GM18499 (cell line): ENCODE results near the gene APLF.
"Not testable (repeated sequence)": the region's sequence is repeated elsewhere in the genome, so short reads cannot be mapped to it uniquely, and the experiment has no call there.

Source experiments
- ATAC-seq: cut with Tn5 transposase; IDR thresholded peaks from one replicate; pipeline ENCODE4 v1.9.1; 2021; ENCODE audit warnings: moderate number of reproducible peaks; ENCODE audit not compliant: insufficient read depth, unreplicated experiment

Gene APLF

DNA sequence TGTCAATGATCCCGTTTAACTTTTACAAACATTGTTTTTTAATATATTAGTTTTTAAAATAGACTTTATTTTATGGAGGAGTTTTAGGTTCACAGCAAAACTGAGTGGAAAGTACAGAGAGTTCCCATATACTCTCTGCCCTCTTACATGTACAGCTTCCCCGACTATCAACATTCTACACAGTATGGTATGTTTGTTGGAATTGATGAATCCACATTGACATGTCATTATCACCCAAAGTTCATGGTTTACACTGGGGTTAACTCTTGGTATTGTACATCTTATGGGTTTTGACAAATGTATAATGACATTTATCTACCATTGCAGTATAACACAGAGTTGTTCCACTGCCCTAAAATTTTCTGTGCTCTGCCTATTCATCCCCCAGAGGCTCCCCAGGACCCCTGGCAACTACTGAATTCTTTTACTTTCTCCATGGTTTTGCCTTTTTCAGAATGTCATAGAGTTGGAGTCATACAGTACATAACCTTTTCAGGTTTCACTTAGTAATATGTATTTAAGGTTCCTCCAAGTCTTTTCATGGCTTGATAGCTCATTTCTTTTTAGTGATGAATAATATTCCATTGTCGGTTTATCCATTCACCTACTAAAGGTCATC lies 5.5 kb downstream of the APLF start:
- ATAC-seq, result no peak

DNA sequence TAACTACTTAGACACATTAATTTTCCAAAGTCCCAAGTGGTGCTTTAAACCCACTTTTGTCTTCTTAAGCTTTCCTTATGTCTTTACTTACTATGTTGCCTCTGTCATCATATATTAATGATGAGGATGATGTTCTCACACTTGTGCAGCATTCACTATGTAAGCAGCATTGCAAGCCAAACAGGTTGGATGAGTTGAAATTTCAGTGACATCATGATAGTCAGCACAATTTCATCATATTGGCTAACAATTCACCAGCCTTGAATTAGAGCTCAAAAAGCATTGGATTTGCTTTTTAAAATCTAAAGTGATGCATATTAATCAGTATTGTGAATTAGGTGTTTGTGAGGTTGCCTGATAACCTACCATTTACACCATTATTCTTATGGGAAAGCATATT lies 7.7 kb downstream of the APLF start:
- ATAC-seq, result no peak

DNA sequence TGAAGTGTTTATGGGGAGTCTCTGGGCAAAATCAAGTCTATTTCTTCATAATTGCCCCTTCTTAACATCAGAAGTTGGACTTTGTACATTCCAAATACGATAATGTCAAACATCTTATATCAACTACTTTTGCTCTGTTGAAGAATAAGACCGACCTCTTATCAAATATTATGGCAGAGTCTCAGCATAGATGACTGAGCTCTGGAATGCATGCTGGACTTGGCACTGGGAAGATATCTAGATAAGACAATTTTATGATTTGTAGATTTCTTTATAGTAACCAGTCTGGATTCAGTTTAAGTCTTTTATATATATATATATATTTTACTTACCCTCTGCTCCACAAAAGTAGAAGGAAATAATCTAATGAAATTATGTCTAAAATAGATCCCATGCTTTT lies 8.2 kb downstream of the APLF start:
- no peak for ATAC-seq

DNA sequence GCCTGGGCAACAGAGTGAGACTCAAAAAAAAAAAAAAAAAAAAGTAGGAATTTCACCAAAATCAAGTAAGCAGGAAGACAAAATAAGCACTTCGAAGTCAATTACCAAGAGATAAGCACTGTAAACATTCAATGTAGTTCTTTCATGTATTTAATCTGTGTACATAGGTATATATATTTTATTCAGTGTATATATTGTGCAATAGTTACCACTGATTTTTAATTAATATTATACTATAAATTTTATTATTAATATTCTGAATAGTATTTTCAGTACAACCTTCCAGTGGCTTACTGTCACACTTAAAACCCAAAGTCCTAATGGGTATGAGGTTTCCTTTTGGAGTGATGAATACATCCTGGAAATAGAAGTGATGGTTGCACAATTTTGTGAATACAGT lies 9.1 kb downstream of the APLF start:
- ATAC-seq, result no peak

DNA sequence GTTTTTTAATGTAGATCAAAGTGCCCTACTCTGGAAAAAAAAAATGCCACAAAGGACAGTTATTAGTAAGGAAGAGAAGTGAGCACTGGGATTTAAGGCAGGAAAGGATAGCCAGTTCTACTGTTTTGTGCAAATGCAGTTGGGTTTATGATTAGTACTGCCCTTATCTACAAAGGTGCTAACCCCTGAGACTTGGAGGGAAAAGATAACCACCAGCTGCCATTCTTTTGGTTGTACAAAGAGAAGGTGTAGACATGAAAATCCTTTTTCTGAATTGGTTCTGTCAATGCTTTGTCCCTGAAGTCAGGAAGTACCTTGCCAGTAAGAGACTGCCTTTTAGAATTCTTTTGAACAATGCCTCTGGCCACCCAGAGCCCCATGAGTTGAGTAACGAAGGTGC lies 11.3 kb downstream of the APLF start:
- ATAC-seq, result no peak

DNA sequence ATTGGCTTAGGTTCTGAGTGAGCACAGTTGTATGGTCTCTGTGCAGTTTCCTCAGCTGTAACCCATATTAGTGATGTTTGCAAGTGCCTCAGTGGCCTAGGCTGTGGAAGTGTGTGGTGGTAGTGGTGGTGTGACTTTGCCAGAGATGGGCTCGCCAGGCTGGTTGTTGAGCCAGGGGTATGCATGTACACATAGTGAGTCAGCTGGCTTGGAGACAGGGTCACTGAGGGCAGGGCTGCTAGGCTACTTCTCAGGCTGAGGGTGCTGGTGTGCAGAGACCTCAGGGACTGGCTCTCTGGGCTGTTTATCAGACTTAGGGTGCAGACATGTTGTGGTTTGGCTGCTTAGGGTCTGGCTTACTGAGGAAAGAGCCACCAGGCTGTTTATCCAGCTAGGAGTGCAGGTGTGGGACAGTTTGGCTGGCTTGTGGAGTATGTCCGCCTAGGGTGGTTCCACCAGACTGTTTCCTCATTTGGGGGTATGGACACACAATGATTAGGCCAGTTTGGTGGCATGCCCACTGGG lies 15.0 kb downstream of the APLF start:
- no peak for ATAC-seq

DNA sequence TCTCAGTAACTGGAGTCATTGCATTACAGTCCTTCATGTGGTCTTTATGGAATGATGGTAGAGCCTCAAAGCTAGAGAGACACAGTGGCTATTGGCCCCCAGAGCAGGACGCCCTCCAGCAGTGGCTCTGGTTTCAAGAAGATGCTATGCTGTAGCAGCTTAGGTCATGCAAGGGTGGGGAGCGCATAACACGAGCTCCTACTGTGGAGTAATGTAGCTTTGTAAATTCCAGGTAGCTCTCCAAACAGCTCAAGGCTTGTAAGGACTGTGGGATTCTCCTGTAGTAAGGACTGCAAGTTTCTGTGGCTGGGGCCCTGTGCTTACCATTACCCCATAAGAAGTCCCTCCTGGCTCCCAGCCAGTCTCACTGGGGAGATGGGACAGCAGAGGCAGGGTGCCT lies 15.6 kb downstream of the APLF start:
- no peak for ATAC-seq

DNA sequence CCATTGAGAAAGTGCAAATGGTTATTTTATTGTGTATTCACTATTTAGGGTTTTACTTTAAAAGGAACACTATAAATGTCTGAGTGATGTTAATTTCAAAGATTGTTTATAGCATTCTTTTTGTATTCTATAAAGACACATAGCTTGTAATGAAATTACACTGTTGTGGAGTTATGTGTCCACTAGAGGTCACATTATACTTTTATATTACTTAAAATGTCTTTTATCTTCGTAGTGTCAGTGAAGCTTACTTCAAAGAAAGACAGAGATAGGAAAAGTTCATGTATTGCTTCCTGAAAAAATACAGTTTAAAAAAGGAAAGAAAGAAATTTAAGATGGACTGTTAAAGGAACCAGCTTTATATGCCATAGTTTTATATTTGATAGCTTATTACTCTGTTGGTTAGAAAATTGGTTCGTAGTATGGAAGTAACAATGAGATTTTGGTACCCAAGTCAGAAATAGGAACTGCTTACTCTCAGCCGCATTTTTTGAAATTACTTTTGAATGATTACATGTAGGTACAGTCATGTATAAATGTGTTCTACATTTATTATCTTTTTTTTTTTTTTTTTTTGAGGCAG lies 20.5 kb downstream of the APLF start:
- ATAC-seq, result no peak

DNA sequence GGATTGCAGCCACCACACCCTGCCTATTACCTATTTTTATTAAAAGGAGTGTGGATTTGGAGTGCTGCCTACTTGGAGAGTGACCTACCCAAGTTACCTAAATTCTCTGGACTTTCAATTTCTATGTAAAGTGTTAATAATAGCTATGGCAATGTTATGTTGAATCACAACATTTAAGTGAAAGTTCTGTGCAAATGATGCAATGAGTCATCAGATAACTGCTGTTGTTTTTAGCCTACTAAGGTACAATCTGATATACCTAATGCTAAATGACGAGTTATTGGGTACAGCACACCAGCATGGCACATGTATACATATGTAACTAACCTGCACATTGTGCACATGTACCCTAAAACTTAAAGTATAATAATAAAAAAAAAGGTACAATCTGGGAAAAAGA lies 21.2 kb downstream of the APLF start:
- ATAC-seq, result not testable (repeated sequence)

DNA sequence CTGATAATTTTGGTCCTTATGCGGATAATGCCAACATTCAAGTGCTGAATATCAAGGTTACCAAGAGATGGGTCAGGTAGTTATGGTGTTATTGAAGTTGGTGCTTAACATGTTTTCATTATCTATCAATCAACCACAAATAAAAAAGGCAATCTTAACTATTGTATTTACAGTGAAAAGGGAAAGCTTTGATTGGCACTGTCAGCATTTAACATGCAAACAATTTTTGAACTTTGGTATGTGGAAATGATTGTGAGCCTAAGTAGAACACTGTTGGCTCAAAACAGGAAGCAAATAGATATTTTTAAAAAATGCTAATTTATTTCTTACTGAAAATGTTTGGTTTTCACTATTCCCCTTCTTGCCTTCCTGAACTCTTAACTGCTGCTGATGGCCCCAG lies 21.9 kb downstream of the APLF start:
- ATAC-seq, result no peak

DNA sequence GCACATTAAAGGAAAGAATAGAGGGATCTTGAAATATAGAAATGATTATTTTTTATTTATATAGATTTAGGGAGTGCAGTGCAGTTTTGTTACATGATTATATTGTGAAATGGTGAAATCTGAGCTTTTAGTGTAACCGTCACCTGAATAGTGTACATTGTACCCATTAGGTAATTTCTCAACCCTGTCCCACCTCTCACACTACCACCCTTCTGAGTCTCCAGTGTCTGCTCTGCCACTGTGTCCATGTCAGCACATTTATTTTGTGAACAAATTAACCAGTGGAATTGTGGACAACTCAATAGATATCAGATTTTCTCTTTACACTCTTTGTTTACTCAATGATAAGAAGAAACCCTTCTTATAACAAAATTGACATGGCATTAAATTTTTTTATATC lies 24.2 kb downstream of the APLF start:
- ATAC-seq, result no peak

DNA sequence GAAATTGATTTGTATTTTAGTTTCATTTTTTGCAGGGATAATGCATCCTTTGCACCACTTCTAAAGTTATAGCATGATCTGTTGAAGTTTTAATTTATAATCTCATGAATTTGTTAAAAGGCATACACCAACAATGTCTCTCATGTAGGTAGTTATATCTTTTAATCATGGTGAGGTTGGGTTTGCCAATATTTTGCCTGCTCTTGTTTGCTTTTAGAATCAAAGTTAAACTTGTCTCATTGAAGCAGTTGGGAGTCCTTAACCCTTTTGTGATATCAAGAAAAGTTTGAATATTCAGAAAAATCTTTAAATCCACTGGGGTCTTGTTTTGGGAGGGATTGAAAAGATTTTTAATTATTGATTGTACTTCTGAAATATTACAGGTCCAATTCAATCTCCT lies 31.7 kb downstream of the APLF start:
- ATAC-seq, result no peak

DNA sequence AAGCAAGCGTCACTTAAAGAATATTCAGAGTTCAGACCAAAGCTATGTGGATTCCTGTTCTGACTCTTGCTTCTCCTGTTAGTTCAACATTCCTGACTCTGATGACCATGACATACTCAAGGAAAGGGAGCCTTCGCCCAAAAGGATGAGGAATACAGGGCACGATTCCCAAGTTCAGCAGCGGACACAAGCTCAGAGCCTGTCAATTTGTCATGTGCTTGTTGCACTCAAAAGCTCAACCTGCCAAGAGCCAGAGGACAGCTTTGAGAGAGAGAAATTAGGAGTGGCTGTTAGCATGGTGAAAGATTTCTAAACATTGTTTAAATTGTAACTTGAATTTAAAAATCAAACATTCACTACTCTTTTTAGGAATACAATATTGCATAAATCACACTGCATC lies 33.3 kb downstream of the APLF start:
- no peak for ATAC-seq

DNA sequence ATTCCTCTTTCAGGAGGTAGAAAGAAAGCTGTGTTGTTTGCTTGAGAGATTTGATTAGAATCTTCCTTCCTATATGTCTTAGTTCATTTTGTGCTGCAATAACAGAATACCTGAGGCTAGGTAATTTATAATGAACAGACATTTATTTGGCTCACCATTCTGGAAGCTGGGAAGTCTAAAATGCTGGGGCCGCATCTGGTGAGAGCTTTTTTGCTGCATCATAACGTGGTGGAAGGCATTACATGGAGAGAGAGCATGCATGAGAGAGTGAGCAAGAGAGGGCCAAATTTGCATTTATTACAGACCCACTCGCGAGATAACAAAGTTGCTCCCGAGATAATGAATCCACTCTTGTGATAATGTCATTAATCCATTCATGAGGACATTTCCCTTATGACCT lies 34.4 kb downstream of the APLF start:
- ATAC-seq, result no peak

DNA sequence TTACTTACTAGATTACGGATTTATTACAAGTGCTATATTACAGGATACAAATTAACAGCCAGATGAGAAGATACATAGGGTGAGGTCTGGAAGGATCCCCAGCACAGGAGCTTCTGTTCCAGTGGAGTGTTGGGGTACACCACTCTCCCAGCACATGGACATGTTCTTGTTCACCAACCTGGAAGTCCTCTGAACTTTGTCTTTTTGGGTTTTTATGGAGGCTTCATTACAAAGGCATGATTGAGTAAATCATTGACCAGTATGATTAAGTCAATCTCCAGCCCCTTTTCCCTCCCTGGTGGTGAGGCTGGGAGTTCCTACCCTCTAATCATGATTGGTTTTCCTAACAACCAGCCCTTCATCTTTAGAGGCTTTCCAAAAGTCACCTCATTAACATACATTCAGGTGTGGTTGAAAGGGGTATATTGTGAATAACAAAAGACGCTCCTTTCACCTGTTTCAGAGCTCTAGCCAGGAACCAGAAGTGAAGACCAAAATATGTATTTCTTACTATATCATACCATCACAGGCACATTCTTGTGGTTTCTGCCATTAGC lies 38.3 kb downstream of the APLF start:
- no peak for ATAC-seq

DNA sequence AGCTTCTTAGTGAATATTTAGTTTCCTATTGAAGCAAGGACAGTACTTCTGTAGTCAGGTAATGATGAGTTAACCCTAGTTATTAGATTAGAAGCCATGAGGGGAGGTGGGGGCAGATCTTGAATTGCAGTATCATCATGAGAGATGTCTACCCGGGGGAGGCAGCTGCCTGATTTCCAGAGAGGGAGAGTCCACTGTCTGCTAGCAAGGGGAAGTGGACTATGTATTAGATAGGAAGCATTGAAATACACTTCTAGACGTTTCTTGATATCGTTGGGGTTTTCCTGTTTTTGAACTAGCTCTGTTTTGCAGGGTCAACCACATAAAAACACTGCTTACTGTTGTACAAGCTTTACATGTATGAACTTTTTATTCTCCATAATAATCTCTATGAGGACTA lies 38.8 kb downstream of the APLF start:
- ATAC-seq, result no peak

DNA sequence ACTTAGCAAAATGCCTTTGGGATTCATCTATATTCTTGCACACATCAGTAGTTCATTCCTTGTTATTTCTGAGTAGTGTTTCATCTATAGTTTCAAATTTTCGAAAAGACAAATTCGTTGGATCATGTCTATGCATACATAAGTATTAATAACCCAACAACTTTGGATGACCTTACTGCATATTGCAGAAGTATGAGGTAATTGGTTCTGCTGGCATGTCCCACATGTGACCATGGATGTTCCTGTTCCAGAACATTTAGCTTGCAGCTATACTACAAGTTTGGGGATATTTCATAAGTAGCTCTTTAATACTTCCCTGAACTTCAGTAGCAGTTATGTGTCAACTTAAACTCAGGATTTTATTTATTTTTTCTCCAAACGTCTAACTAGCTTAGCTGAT lies 44.9 kb downstream of the APLF start:
- ATAC-seq, result no peak

DNA sequence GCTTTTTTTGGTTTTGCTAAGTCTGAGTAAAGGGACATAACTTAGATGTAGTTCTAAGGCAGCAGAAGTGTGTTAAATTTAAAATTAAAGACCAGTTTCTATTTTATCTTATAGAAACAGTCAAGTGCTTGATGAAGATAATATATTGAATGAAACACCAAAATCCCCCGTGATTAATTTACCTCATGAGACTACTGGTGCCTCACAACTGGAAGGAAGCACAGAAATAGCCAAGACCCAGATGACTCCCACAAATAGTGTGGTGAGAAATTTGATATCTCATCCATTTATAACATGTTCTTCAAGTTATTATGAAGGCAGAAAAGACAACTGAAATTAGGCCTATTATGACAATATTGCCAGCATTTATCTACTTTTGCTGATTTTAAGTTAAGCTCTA lies 45.6 kb downstream of the APLF start:
- ATAC-seq, result no peak

DNA sequence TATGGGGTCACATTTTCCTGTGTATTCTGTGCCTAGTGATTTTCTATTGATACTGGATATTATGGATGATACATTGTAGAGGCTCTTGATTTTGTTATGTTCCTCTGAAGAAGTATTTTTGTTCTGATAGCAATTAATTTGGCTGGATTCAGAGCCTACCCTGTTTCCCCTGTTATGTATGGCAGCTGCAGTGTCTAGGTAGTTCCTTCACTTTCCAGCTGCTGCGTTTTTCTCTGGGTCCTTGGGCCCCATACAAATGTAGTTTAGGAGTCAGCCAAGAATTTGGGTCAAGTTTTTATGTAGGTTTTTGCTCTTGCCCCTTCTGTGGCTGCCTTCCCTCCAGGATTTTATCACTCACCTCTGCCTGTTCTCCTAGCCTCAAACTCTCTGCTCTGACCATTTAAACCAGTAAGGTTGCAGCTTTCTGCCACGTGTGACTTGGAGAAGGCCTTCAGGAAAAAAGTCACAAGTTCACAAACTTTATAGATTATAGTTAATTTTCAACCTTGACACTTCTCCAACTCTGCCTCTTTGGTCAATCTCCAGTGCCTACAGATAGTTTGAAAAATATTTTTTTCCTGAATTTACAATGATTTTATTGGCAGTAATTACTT lies 47.0 kb downstream of the APLF start:
- ATAC-seq, result no peak

DNA sequence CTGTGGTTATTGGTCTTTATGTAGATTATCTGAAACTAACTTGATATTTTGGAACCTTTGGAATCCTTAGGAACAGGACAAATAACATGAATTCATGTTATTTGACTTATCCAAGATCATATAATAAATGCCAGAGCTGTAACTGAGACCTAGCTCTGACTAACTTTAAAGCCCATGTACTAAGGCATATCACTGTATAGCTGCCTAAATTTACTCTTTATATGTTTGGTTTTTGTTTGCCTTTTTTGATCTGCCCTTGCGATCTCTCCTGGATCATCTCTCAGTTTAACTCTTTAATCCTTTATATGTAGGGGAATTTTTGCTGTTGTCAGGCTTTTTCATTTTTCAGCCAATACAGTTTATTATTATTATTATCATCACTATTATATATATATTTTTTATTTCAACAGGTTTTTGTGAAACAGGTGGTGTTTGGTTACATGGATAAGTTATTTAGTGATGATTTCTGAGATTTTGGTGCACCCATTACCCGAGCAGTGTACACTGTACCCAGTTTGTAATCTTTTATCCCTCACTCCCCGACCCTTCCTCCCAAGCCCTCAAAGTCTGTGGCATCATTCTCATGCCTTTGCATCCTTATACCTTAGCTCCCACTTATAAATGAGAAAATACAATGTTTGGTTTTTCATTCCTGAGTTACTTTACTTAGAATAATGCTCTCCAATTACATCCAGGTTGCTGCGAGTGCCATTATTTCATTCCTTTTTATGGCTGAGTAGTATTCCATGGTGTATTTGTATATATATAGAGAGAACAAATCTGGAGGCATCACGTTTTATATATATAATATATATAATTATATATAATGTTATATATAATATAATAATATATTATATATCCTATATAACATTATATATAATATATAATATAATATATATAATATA lies 48.9 kb downstream of the APLF start:
- ATAC-seq, result no peak

DNA sequence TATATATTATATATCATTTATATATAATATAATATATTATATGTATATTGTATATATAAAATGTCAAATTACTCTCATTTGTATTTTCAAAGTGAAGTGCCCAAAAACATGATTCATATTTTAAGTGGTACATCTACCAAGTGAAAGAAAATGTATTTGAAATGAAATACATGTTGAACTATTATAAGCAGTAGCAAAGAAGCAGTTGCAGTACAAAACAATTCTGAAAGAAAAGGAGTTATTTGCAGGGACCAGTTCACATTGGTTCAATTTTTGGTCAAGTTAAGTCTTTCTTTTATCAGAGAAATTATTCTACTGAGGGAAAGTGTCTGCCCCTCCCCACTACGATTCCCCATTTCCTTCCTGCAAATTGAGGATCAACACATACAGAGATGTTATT lies 51.9 kb downstream of the APLF start:
- ATAC-seq, result no peak
